PC-3 (cell line): Measurements from ENCODE around the gene TRABD2A. TPM values are rescaled to one million over a fixed set of nuclear protein-coding genes. Genes with fewer than 3 reads are reported as not detected.
"Not testable (repeated sequence)": the region's sequence is repeated elsewhere in the genome, so short reads cannot be mapped to it uniquely, and the experiment has no call there.

Source experiments
- ATAC-seq: fragments of 200-7000 bp; cut with Tn5 transposase; 2 replicates; pipeline ENCODE4 v1.9.1; 2020; ENCODE audit warnings: mild to moderate bottlenecking, moderate library complexity
- BruUV-seq: library from RNA; stranded (reverse); fragments of 400-500 nt; replicated peaks from 2 replicates; lab custom pipeline; 2021; lab: Mats Ljungman, UMichigan
- CTCF ChIA-PET: fragments of 300-600 bp; sonication (Branson Sonifier 250); formaldehyde crosslinking; loops from one replicate; lab custom pipeline; 2022; ENCODE audit warnings: antibody characterized with exemption; lab: Charles Lee
- POLR2A ChIA-PET: fragments of 300-600 bp; sonication (Branson Sonifier 250); formaldehyde crosslinking; loops from one replicate; lab custom pipeline; 2022; ENCODE audit warnings: antibody characterized with exemption; ENCODE audit not compliant: unreplicated experiment; lab: Charles Lee
- DNase-seq: peaks from one replicate; pipeline ENCODE4 v3.0.0-alpha.2; 2015
- H2AFZ ChIP-seq: fragments of 300-600 bp; sonication (generic); 2 replicates; pipeline ENCODE4 v1.6.0; 2016; ENCODE audit warnings: antibody characterized with exemption, low read length
- H3F3A ChIP-seq: fragments of 300-600 bp; sonication (generic); one replicate; pipeline ENCODE4 v1.6.0; 2017; ENCODE audit warnings: antibody characterized with exemption, low read length, control low read depth, mild to moderate bottlenecking; ENCODE audit not compliant: unreplicated experiment
- H3K27ac ChIP-seq: fragments of 300-600 bp; sonication (generic); 2 replicates; pipeline ENCODE4 v1.5.1; 2016; ENCODE audit warnings: mild to moderate bottlenecking, low read length
- H3K27me3 ChIP-seq: fragments of 300-600 bp; sonication (generic); 2 replicates; pipeline ENCODE4 v1.6.1; 2016; ENCODE audit warnings: low read length, mixed read lengths
- H3K36me3 ChIP-seq: fragments of 300-600 bp; sonication (generic); 2 replicates; pipeline ENCODE4 v1.6.1; 2016; ENCODE audit warnings: low read depth, mixed run types, low read length, mixed read lengths
- H3K4me1 ChIP-seq: fragments of 300-600 bp; sonication (generic); 2 replicates; pipeline ENCODE4 v1.5.1; 2016; ENCODE audit warnings: low read length; ENCODE audit not compliant: insufficient read depth
- H3K4me2 ChIP-seq: fragments of 300-600 bp; sonication (generic); 2 replicates; pipeline ENCODE4 v1.6.0; 2016; ENCODE audit warnings: low read length
- H3K4me3 ChIP-seq: fragments of 300-600 bp; sonication (generic); 2 replicates; pipeline ENCODE4 v1.5.1; 2016; ENCODE audit warnings: mild to moderate bottlenecking, low read length, mixed read lengths
- H3K79me2 ChIP-seq: fragments of 300-600 bp; sonication (generic); 2 replicates; pipeline ENCODE4 v1.6.1; 2017; ENCODE audit warnings: low read length, mixed read lengths
- H3K9ac ChIP-seq: fragments of 300-600 bp; sonication (generic); 2 replicates; pipeline ENCODE4 v1.6.0; 2016; ENCODE audit warnings: mild to moderate bottlenecking, low read length
- H3K9me2 ChIP-seq: fragments of 300-600 bp; sonication (generic); replicated peaks from 2 replicates; pipeline ENCODE4 v1.6.1; 2016; ENCODE audit warnings: mixed run types, low read length, mixed read lengths
- H3K9me3 ChIP-seq: fragments of 300-600 bp; sonication (generic); 2 replicates; pipeline ENCODE4 v1.6.1; 2016; ENCODE audit warnings: low read length, mixed read lengths
- H4K20me1 ChIP-seq: fragments of 300-600 bp; sonication (generic); 2 replicates; pipeline ENCODE4 v1.6.1; 2016; ENCODE audit warnings: low read length, mixed read lengths
- EZH2 ChIP-seq: fragments of 300-600 bp; sonication (generic); IDR thresholded peaks from one replicate; pipeline ENCODE4 v1.6.1; 2017; ENCODE audit warnings: antibody characterized with exemption, mild to moderate bottlenecking, low read length; ENCODE audit not compliant: unreplicated experiment
- EZH2phosphoT487 ChIP-seq: fragments of 300-600 bp; sonication (generic); IDR thresholded peaks from 2 replicates; pipeline ENCODE4 v1.6.1; 2018; ENCODE audit warnings: mild to moderate bottlenecking, antibody characterized with exemption, low read length, borderline replicate concordance
- intact Hi-C: fragments of 100-400 bp; cut with micrococcal nuclease; formaldehyde crosslinking; loops from 2 replicates; pipeline ENCODE4 v1.9.0; 2023
- total RNA-seq: library from RNA; depleted of rRNA; stranded (reverse); fragments of >200 nt; gene quantifications from 2 replicates; pipeline ENCODE4 v1.2.3, GENCODE V29; 2014
- TF ChIP-seq, protein P1 (sequence below): fragments of 300-600 bp; sonication (generic); conservative IDR thresholded peaks from 2 replicates; pipeline ENCODE4 v1.5.1; 2017; ENCODE audit warnings: antibody characterized with exemption, low read depth, mild to moderate bottlenecking, low read length

Gene TRABD2A
- total RNA-seq, 1 experiment from 2014 or later = 2.0 TPM

DNA sequence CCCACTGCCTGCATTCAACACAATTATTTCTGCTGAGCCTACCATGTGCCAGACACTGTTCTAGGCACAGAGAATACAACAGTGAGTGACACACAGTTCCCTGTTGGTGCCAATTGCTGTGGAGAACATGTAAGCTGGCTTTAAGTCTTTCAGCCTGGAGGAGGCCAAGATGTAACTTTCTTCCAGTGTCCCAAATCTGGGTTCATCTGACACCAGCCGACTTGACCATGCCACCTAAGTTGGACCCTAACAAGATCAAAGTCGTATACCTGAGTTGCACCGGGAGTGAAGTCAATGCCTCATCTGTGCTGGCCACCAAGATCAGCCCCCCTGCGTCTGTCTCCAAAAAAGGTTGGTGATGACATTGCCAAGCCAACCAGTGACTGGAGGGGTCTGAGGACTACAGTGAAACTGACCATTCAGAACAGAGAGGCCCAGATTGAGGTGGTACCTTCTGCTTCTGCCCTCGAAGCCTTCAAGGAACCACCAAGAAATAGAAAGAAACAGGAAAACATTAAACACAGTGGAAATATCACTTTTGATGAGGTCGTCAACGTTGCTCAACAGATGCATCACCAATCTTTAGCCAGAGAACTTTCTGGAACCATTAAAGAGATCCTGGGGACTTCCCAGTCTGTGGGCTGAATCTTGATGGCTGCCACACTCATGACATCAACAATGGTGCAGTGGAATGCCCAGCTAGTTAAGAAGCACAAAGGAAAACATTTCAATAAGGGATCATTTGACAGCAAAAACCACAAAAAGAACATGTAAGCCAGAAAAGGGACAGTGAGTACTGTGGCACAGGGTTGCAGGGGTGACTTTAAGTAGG is 6.3 kb downstream of the TRABD2A start:
- no peaks in the 10 kb centered on the region for H3K27me3 ChIP-seq
- ChIA-PET CTCF (no interaction called here), POLR2A (interaction anchor here (0.9 kb wide), 1 partner anchor 842 kb away, joined by 6 read pairs; no protein-coding TSS in a partner anchor)
- TF ChIP-seq, protein P1, sequence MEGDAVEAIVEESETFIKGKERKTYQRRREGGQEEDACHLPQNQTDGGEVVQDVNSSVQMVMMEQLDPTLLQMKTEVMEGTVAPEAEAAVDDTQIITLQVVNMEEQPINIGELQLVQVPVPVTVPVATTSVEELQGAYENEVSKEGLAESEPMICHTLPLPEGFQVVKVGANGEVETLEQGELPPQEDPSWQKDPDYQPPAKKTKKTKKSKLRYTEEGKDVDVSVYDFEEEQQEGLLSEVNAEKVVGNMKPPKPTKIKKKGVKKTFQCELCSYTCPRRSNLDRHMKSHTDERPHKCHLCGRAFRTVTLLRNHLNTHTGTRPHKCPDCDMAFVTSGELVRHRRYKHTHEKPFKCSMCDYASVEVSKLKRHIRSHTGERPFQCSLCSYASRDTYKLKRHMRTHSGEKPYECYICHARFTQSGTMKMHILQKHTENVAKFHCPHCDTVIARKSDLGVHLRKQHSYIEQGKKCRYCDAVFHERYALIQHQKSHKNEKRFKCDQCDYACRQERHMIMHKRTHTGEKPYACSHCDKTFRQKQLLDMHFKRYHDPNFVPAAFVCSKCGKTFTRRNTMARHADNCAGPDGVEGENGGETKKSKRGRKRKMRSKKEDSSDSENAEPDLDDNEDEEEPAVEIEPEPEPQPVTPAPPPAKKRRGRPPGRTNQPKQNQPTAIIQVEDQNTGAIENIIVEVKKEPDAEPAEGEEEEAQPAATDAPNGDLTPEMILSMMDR = no peak
- TF ChIP-seq EZH2 (no peak), EZH2phosphoT487 (no peak)
- BruUV-seq = no TSS peak
- DNase-seq (no peak), ATAC-seq (no peak)
- H3F3A ChIP-seq = no peaks in the 10 kb centered on the region
- H3K27ac ChIP-seq = no peak overlapping the region
- H4K20me1 ChIP-seq = no peaks in the 10 kb centered on the region
- no peaks in the 10 kb centered on the region for H3K36me3 ChIP-seq
- H3K9ac ChIP-seq = no peak overlapping the region
- H3K9me3 ChIP-seq = no peaks in the 10 kb centered on the region
- no peak overlapping the region for H3K4me2 ChIP-seq
- no peaks in the 10 kb centered on the region for H3K4me1 ChIP-seq
- no peak overlapping the region for H2AFZ ChIP-seq
- H3K9me2 ChIP-seq = no peaks in the 10 kb centered on the region
- no peaks in the 10 kb centered on the region for H3K79me2 ChIP-seq
- intact Hi-C loops = no loop called here
- H3K4me3 ChIP-seq = no peak overlapping the region

DNA sequence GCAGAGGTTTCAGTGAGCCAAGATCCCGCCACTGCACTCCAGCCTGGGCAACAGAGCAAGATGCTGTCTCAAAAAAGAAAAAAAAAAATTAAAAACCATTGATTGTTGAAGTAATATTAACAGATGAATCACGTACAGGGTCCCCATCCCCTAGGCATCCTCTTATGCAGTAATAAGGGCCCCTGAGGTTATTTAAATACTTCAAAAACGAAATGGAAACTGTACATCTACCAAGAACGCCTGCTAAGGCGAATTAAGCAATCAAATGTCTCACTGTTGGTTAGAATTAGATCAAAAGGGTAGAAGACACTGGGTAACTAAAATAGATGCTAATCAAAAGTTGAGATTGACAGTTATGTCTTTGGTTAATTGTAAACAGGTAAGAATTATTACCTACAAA is 7.5 kb downstream of the TRABD2A start:
- Histone ChIP-seq H3K4me3 (no peak overlapping the region), H3F3A (no peaks in the 10 kb centered on the region), H3K36me3 (no peaks in the 10 kb centered on the region), H3K9me2 (no peaks in the 10 kb centered on the region), H3K27me3 (no peaks in the 10 kb centered on the region), H4K20me1 (no peaks in the 10 kb centered on the region), H3K4me1 (no peaks in the 10 kb centered on the region), H3K4me2 (no peak overlapping the region), H3K27ac (no peak overlapping the region), H3K79me2 (no peaks in the 10 kb centered on the region), H3K9me3 (no peaks in the 10 kb centered on the region), H2AFZ (no peak overlapping the region), H3K9ac (no peak overlapping the region)
- DNase-seq = no peak
- BruUV-seq = no TSS peak
- intact Hi-C loops = no loop called here
- TF ChIP-seq EZH2 (no peak), EZH2phosphoT487 (no peak)
- TF ChIP-seq, protein P1 = no peak
- no peak for ATAC-seq
- CTCF ChIA-PET = no interaction called here
- POLR2A ChIA-PET = no interaction called here

DNA sequence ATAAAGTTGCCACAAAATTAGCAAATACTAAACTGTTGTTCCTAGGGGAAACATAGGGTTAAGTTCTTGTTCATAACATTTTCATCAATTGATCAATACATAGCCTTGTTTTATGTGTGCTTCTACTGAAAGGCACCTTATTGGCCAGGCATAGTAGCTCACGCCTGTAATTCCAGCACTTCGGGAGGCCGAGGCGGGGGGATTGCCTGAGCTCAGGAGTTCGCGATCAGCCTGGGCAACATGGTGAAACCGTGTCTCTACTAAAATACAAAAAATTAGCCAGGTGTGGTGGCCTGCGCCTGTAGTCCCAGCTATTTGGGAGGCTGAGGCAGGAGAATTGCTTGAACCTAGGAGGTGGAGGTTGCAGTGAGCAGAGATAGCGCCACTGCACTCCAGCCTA is 8.2 kb downstream of the TRABD2A start:
- H3K27ac ChIP-seq, H3K9ac ChIP-seq, intact Hi-C loops, H3K36me3 ChIP-seq, H3K4me2 ChIP-seq, H3K79me2 ChIP-seq, ATAC-seq, H3K27me3 ChIP-seq, H3K9me2 ChIP-seq, H2AFZ ChIP-seq, BruUV-seq, H3K4me3 ChIP-seq, DNase-seq, CTCF ChIA-PET, POLR2A ChIA-PET, H4K20me1 ChIP-seq, H3F3A ChIP-seq, H3K9me3 ChIP-seq, H3K4me1 ChIP-seq: not testable (repeated sequence)
